LHCN-M2 (cell line): Measurements from ENCODE around the gene ENO2. TPM values are rescaled to one million over a fixed set of nuclear protein-coding genes. Genes with fewer than 3 reads are reported as not detected.

Experiments used
- DNase-seq: peaks from one replicate; pipeline ENCODE4 v3.0.0-alpha.2; 2012; ENCODE audit warnings: low read depth
- total RNA-seq: library from RNA; depleted of rRNA; stranded (reverse); fragments of >200 nt; gene quantifications from 2 replicates; pipeline ENCODE4 v1.2.3, GENCODE V29; 2014

Gene ENO2
- total RNA-seq, 1 experiment from 2014 or later: 22.7 TPM

DNA sequence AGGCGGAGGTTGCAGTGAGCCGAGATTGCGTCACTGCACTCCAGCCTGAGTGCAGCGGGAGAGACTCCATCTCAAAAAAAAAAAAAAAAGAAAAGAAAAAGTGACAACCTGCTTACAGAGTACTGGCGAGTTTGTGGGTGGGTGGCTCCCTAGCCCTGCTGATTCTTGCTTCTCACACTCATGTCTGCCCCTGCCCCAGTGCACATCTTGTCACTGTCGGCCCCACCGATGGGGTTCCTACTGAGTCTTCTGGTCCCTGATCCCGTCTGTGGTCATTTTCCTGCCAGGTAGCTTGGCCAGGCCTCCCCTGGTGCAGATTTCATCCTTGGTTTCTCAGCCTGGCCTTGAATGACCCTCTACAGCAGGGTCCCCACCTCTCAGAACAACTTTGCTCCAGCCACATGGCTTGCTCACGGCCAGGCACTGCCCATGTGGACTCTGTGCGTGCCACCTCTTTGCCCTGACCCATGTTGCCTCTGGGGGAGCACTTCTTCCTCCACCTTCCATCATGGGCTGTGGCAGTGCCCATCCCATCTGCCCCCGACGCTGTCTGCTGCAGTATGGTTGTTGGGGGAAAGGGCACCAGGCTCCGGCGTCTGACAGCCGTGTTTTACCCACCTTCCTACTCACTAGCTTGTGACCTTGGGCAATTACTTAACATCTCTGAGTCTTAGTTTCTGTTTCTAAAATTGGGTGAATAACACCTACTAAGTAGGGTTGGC is 34.7 kb downstream of the ENO2 start:
- no peak for DNase-seq

GRCh38 chr12:6950401-6950801 is 36.0 kb downstream of the ENO2 start:
- DNase-seq: no peak

DNA sequence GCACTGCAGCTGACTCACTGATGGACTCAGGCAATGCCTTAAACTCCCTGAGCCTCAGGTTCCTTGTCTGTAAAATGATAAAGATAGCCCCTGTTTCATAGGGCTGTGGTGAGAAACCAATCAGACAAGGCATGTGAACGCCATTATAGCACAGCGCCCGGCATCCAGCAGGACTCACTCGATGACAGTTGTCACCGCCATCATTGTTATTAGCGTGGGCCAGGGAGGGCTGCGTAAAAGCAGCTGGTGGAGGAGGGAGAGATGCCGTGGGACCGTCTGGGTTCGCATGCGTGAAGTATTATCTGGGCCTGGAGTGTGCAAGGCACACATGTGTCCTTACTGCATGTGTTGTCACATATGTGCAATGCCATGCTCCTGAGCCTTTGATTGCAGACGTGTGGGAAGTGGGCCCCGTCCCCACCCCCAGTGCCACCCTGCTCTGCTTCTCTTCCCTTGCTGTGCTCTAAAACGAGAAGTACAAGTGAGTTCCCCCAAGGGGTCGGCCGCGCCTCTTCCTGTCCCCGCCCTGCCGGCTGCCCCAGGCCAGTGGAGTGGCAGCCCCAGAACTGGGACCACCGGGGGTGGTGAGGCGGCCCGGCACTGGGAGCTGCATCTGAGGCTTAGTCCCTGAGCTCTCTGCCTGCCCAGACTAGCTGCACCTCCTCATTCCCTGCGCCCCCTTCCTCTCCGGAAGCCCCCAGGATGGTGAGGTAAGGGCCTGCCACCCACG is 36.6 kb downstream of the ENO2 start, which contains the start of gene PTPN6:
PTPN6 (plus strand) TSS at position 546 of the 730 bp plus-strand sequence; CDS start at position 703, 157 bp downstream.
- no peak for DNase-seq

- DNase-seq: no peak
These were observed 37.3 kb downstream of the ENO2 start for GRCh38 chr12:6951551-6952120.

- no peak for DNase-seq
These were observed 37.9 kb downstream of the ENO2 start for GRCh38 chr12:6952121-6952862.

DNA sequence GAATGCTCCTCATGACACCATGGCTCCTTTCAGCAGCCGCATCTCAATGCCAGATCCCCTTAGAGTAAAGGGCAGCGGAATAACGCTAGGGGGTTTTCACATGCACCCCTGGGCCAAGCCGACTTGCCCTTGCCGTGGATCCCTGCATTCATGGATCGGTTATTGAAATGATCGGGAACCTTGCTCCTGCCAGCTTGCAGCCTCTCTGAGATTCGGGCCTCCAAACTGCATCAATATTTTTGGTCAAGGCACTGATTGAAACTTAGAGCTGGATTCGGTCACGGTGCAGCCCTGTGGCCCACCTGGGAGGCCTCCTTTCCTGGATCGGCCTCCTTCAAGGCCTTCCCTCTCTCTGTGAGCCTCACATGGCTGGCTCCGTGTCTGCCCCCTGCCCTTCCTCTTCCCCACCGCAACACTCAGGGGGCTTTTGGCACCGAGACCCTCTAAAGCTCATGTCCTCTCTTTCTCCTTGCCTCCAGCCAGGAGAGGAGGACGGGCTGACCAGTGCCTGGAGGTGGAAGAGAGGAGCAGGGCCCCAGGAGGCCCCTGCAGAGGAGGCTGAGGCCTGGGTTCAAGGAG is 38.6 kb downstream of the ENO2 start:
- no peak for DNase-seq

DNA sequence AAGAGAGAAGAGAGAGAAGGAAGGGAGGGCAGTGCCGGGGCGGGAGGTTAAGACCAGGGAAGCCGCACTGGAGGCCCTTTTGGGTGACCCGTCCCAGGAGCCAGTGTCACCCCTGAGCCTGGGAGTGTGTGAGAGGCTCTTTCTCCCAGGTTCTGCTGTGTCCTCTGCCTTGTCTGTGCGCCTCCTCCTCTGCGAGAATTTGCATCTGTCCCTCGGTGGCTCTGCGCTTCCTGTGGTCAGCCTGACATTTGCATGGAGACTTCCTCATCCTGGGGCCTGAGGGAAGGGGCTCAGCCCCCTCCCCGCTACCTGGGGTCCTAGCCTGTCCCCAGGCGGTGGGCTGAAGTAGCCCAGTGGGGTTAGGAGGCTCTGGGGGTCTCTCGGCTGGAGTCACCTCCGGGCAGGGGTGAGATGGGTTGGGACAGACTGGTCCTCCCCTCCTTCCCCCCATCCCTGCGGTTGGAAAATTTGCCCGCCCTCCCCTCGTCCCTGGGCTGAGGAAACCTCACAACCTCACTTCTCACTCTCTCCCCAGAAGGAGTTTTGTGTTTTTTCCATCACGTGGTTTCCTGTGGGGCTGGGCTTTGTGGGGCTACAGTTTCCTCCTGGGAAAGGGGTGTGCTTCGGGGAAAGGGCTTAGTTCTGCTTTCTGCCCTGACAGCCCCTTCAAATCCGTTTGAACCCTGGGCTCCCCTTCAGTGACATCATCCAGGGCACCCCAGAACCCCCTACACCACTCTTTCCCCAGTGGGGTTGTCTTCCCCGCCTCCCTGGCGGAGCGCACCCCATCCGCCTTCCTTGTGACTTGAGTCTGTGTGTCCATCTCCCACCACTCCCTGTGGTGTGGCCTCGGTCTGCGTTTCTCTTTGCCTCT is 39.3 kb downstream of the ENO2 start:
- no peak for DNase-seq

- no peak for DNase-seq
These were observed 40.1 kb downstream of the ENO2 start for GRCh38 chr12:6954316-6955107.

GRCh38 chr12:6955108-6956020 is 41.0 kb downstream of the ENO2 start:
- no peak for DNase-seq

DNA sequence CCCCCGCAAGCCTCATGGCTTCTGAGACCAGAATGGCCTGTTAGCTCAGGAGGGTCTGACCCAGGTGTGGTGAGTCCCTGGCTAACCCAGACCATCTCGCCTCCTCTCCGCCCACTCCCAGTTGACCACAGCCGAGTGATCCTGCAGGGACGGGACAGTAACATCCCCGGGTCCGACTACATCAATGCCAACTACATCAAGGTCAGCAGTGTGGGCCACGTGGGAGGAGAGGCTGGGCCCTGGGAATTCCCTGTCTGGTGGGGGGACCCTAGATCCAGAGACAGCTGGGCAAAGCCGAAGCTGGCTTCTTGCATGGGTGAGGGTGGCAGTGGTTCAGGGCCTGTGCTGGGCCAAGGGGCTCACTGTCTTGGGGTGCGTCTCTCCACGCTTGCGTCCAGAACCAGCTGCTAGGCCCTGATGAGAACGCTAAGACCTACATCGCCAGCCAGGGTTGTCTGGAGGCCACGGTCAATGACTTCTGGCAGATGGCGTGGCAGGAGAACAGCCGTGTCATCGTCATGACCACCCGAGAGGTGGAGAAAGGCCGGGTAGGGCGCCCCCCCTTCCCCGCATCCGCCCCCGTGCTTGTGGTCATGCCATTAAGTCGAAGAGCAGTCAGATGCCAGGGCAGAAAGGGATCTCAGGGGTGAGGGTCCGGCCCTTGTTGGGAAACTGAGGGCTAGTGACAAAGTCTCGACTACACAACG is 41.8 kb downstream of the ENO2 start:
- no peak for DNase-seq

GRCh38 chr12:6957151-6957701 is 42.8 kb downstream of the ENO2 start:
- no peak for DNase-seq

- no peak for DNase-seq
These were observed 43.6 kb downstream of the ENO2 start for GRCh38 chr12:6957741-6958608.

DNA sequence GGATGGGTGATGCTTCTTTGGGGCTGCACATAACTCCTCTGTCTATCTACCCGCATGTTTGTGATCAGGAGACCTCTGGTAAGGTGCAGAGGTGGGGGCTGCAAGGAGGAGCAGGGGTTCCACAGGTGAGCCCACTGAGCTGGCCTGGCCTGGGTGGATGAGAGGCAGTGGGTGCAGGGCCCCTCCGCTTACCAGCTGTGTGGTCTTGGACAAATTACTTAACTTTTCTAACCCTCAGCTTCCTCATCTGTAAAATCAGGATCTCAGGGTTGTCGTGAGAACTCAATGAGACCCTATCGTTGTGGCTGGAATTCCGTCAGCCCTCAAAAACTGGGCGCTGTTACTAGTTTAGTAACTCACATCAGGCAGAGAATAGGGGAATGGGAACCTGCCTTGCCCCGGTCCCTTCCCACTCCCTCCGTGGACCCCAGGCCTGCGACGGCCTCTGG is 44.3 kb downstream of the ENO2 start:
- DNase-seq: no peak

DNA sequence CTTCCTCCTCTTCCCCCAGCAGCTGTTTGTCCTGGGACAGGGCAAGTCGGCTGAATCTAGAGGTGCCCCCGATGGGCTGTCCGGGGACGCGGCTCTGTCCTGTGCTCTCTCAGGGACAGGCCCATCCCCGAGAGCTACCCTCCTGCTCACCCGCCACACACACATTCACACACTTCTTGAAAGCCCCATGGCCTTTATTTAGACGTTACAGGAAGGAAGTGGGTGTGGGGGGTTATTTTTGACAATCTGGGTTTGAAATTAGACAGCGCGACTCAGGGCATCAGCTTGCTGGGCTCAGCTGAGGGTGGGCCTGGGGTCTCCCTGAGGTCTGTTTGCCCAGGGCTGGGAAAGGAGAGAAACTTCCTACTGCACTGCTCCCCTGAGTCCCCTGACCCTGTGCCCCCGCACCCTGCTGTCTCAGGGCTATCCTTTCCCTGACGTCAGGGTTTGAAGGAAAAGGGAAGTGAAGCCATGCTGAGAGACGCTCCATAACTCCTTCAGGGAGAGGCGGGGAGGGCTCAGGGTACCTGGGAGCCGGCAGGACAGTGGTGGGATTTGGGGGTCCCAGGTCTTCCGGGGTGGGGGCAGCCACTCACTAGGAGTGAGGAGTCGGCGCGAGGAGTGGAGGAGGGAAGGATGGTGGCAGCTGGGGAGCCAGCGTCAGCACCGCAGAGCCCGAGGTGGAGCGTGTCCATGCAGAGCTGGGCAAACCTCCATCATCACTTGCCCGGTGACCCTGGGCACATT is 44.9 kb downstream of the ENO2 start:
- no peak for DNase-seq

- no peak for DNase-seq
These were observed 45.6 kb downstream of the ENO2 start for GRCh38 chr12:6959805-6960592.
